Peyer's patch (tissue), 4 donors: Measurements from ENCODE around the gene NKAIN2.

Source experiments
- POLR2A ChIP-seq, 2 donors: fragments of 450-650 bp; IDR thresholded peaks; one replicate each; pipeline ENCODE4 v1.5.1; 2017; ENCODE audit warnings: antibody characterized with exemption in 2 of 2, mild to moderate bottlenecking in 2 of 2, moderate library complexity in 2 of 2
- TF ChIP-seq, protein P1 (sequence below), 6 experiments: fragments of 450-650 bp in 4 of 6; fragments of 200-600 bp in 2 of 6; sonication (generic) in 1 of 6; IDR thresholded peaks; one replicate each; pipeline ENCODE4 v1.5.1; 2017 to 2019; ENCODE audit warnings: antibody characterized with exemption in 6 of 6, mild to moderate bottlenecking in 3 of 6, moderate library complexity in 1 of 6

DNA sequence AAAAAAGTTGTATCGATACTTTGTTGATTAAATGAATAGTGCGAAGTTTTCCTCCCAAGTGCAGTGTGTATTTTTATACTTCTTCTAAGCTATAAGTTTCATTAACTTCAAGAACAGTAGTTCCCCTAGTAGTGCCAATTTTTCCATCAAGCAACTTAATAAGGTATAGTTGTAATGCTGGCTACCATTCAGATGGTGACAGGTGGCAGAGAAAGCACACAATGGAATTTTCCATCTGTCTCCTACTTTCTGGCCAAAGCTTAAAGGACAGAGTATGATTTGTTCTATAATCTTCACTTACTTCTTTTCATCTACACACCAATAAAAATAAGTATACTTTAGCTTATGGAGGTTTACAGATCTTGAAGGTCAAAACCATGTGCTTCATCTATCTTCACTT is 431.1 kb downstream of the NKAIN2 start:
- TF ChIP-seq, protein P1, sequence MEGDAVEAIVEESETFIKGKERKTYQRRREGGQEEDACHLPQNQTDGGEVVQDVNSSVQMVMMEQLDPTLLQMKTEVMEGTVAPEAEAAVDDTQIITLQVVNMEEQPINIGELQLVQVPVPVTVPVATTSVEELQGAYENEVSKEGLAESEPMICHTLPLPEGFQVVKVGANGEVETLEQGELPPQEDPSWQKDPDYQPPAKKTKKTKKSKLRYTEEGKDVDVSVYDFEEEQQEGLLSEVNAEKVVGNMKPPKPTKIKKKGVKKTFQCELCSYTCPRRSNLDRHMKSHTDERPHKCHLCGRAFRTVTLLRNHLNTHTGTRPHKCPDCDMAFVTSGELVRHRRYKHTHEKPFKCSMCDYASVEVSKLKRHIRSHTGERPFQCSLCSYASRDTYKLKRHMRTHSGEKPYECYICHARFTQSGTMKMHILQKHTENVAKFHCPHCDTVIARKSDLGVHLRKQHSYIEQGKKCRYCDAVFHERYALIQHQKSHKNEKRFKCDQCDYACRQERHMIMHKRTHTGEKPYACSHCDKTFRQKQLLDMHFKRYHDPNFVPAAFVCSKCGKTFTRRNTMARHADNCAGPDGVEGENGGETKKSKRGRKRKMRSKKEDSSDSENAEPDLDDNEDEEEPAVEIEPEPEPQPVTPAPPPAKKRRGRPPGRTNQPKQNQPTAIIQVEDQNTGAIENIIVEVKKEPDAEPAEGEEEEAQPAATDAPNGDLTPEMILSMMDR (IDR thresholded peaks at IDR 0.05), result no peak
- TF ChIP-seq POLR2A (IDR thresholded peaks at IDR 0.05), result no peak
